Progenitor cell of endocrine pancreas (in vitro differentiated cells): ENCODE measurements around the gene CDH23. TPM values are rescaled to one million over a fixed set of nuclear protein-coding genes. Genes with fewer than 3 reads are reported as not detected.

Source experiments
- DNase-seq: peaks from one replicate; pipeline ENCODE4 v3.0.0; 2021; ENCODE audit warnings: low spot score; ENCODE audit not compliant: unreplicated experiment
- H3K27ac Mint-ChIP-seq: 2 replicates; pipeline ENCODE4 v1.8.0; 2021; ENCODE audit warnings: mild to moderate bottlenecking, moderate library complexity, mixed read lengths
- H3K27me3 Mint-ChIP-seq: 2 replicates; pipeline ENCODE4 v1.8.0; 2021; ENCODE audit warnings: mixed read lengths
- H3K36me3 Mint-ChIP-seq: 2 replicates; pipeline ENCODE4 v1.8.0; 2022; ENCODE audit warnings: mixed read lengths; ENCODE audit not compliant: insufficient read depth
- H3K4me1 Mint-ChIP-seq: 2 replicates; pipeline ENCODE4 v1.8.0; 2021; ENCODE audit warnings: low read depth, mixed read lengths
- H3K4me3 Mint-ChIP-seq: 2 replicates; pipeline ENCODE4 v1.8.0; 2021; ENCODE audit warnings: low read depth, mild to moderate bottlenecking, moderate library complexity, mixed read lengths
- H3K9me3 Mint-ChIP-seq: 2 replicates; pipeline ENCODE4 v1.8.0; 2021; ENCODE audit warnings: low read depth, mixed read lengths
- total RNA-seq: library from RNA; stranded (reverse); gene quantifications from 2 replicates; pipeline ENCODE4 v1.2.1, GENCODE V29; 2021
- TF ChIP-seq, protein P1 (sequence below): fragments of 200-600 bp; sonication (generic); IDR thresholded peaks from one replicate; pipeline ENCODE4 v1.5.0; 2021; ENCODE audit warnings: antibody characterized with exemption, mild to moderate bottlenecking; ENCODE audit not compliant: unreplicated experiment

The CDH23 gene
- total RNA-seq, 1 donor from 2014 or later, result 0.43 TPM

DNA sequence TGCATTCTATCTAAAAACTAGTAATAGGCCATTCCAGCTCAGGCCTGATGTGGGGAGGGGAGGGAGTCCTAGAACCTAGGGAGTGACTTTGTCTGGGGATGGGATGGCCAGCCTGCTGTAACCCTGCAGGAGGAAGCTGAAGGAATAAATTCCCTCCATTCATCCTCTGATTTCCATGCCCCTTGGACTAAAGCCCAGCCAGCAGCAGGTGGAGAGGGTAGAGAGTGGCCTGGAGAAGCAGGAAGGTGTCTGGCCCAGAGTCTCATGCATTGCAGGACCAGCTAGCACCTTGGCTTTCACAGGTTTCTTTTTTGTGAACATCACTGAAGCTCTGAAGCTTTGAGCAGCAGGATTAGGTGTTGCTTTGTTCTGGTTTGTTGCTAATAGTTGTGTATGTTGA lies 32.8 kb upstream of the CDH23 start:
- Mint-ChIP-seq H3K36me3 (peaks cover 9% of the 10 kb centered on the region), H3K27me3 (no peaks in the 10 kb centered on the region), H3K4me1 (no peaks in the 10 kb centered on the region), H3K27ac (peak overlapping the region; percentile 37), H3K9me3 (no peaks in the 10 kb centered on the region), H3K4me3 (no peak overlapping the region)
- no peak for DNase-seq
- TF ChIP-seq, protein P1, sequence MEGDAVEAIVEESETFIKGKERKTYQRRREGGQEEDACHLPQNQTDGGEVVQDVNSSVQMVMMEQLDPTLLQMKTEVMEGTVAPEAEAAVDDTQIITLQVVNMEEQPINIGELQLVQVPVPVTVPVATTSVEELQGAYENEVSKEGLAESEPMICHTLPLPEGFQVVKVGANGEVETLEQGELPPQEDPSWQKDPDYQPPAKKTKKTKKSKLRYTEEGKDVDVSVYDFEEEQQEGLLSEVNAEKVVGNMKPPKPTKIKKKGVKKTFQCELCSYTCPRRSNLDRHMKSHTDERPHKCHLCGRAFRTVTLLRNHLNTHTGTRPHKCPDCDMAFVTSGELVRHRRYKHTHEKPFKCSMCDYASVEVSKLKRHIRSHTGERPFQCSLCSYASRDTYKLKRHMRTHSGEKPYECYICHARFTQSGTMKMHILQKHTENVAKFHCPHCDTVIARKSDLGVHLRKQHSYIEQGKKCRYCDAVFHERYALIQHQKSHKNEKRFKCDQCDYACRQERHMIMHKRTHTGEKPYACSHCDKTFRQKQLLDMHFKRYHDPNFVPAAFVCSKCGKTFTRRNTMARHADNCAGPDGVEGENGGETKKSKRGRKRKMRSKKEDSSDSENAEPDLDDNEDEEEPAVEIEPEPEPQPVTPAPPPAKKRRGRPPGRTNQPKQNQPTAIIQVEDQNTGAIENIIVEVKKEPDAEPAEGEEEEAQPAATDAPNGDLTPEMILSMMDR, result no peak

DNA sequence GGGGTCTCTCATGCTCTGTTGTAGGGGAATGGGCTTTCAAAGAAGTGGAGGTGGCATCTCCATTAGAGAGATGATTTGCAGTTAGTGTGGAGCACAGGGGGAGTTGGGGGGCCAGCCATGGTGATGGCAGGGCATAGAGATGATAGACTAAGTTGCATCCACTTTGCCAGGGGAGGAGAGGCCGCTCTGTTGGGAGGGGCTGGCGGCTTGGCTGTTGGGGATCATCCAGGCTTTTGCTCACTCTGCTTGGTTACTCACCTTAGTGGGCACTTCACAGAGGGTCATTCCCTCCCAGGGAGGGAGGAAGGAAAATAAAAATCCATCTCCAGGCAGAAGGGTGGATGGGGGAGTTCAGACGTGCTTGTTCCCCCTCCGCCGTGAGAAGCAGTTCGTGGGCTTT lies 31.4 kb upstream of the CDH23 start:
- peaks cover 4% of the 10 kb centered on the region for H3K36me3 Mint-ChIP-seq
- DNase-seq, result no peak
- H3K4me3 Mint-ChIP-seq, result no peak overlapping the region
- H3K27ac Mint-ChIP-seq, result no peak overlapping the region
- no peaks in the 10 kb centered on the region for H3K9me3 Mint-ChIP-seq
- TF ChIP-seq, protein P1, result no peak
- H3K4me1 Mint-ChIP-seq, result no peaks in the 10 kb centered on the region
- no peaks in the 10 kb centered on the region for H3K27me3 Mint-ChIP-seq

GRCh38 chr10:71366690-71367089 lies 30.0 kb upstream of the CDH23 start:
- peaks cover 5% of the 10 kb centered on the region for H3K27me3 Mint-ChIP-seq
- H3K4me1 Mint-ChIP-seq, result no peaks in the 10 kb centered on the region
- DNase-seq, result no peak
- H3K27ac Mint-ChIP-seq, result peak overlapping the region; percentile 12
- H3K4me3 Mint-ChIP-seq, result no peak overlapping the region
- peaks cover 4% of the 10 kb centered on the region for H3K36me3 Mint-ChIP-seq
- TF ChIP-seq, protein P1, result no peak
- no peaks in the 10 kb centered on the region for H3K9me3 Mint-ChIP-seq

- peaks cover 8% of the 10 kb centered on the region for H3K27me3 Mint-ChIP-seq
- H3K36me3 Mint-ChIP-seq, result peaks cover 4% of the 10 kb centered on the region
- H3K4me1 Mint-ChIP-seq, result no peaks in the 10 kb centered on the region
- TF ChIP-seq, protein P1, result no peak
- DNase-seq, result no peak
- no peak overlapping the region for H3K27ac Mint-ChIP-seq
- H3K9me3 Mint-ChIP-seq, result no peaks in the 10 kb centered on the region
- H3K4me3 Mint-ChIP-seq, result no peak overlapping the region
These were observed 29.4 kb upstream of the CDH23 start for GRCh38 chr10:71367271-71367670.

DNA sequence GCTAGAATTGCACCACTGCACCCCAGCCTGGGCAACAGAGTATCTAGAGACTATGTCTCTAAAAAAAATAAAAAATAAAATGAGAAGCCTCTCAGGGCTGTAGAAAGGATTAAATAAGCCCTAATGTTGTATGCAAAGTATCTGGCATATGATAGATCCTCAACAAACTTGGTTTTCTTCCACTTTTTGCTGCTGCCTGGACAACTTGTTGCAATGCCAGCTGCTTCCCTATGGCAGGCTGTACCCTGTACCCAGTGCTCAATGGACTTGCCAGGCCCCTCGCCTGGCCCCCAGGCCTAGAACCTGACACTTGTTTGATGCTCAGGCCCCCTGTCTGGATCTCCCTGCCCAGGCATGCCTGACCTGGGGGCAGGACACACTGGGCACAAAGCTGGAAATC lies 28.5 kb upstream of the CDH23 start:
- Mint-ChIP-seq H3K4me1 (no peaks in the 10 kb centered on the region), H3K4me3 (no peak overlapping the region), H3K27me3 (peaks cover 15% of the 10 kb centered on the region), H3K36me3 (peaks cover 2% of the 10 kb centered on the region), H3K9me3 (no peaks in the 10 kb centered on the region), H3K27ac (no peak overlapping the region)
- TF ChIP-seq, protein P1, result no peak
- no peak for DNase-seq

DNA sequence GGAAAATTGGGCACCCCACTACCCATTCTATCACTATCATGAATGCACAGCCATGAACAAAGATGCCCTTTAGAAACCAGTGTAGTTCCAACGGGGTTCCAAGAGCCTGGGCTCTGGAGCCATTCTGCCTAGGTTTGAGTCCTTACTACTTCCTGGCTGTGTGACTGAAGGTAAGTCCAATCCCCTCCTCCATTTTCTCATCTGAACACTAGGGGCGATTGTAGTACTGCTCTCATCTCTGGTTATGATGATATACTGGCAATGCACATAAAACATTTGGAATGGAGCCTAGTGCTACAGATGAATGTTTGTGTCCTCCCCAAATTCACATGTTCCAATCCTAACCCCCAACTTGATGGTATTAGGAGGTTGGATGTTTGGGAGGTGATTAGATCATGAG lies 28.1 kb upstream of the CDH23 start:
- no peak overlapping the region for H3K4me3 Mint-ChIP-seq
- TF ChIP-seq, protein P1, result peak; percentile 14
- no peaks in the 10 kb centered on the region for H3K9me3 Mint-ChIP-seq
- DNase-seq, result no peak
- no peaks in the 10 kb centered on the region for H3K4me1 Mint-ChIP-seq
- peaks cover 18% of the 10 kb centered on the region for H3K27me3 Mint-ChIP-seq
- peaks cover 2% of the 10 kb centered on the region for H3K36me3 Mint-ChIP-seq
- no peak overlapping the region for H3K27ac Mint-ChIP-seq
